ENCODE data around the gene ITGBL1. TPM values are rescaled to one million over a fixed set of nuclear protein-coding genes. Genes with fewer than 3 reads are reported as not detected.

ITGBL1 gene
- total and polyA plus RNA-seq, 2 of the 13 experiments (the other 11 are each of a cell fraction or from before 2014, with no cell fraction given) = 0.02 TPM; not detected in 1

DNA sequence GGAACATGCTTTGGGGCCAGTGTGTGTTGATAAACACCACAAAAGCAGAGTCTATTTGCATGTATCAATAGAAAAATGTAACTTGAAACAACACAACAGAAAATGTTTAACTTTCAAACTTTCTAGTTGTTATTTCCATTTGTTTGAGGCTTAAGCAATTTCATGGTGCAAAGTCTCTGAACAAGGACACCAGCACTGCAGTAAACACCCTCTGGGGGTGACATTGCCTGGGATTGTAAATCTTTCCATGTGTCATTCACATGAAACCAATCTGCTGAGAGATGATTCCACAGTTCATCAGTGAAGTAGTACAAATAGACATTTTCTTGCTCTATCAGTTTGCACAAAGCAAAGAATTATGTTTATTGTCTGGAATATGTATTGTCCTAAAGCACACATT lies 124.5 kb downstream of the ITGBL1 start (continued):
- TF ChIP-seq, protein P1, sequence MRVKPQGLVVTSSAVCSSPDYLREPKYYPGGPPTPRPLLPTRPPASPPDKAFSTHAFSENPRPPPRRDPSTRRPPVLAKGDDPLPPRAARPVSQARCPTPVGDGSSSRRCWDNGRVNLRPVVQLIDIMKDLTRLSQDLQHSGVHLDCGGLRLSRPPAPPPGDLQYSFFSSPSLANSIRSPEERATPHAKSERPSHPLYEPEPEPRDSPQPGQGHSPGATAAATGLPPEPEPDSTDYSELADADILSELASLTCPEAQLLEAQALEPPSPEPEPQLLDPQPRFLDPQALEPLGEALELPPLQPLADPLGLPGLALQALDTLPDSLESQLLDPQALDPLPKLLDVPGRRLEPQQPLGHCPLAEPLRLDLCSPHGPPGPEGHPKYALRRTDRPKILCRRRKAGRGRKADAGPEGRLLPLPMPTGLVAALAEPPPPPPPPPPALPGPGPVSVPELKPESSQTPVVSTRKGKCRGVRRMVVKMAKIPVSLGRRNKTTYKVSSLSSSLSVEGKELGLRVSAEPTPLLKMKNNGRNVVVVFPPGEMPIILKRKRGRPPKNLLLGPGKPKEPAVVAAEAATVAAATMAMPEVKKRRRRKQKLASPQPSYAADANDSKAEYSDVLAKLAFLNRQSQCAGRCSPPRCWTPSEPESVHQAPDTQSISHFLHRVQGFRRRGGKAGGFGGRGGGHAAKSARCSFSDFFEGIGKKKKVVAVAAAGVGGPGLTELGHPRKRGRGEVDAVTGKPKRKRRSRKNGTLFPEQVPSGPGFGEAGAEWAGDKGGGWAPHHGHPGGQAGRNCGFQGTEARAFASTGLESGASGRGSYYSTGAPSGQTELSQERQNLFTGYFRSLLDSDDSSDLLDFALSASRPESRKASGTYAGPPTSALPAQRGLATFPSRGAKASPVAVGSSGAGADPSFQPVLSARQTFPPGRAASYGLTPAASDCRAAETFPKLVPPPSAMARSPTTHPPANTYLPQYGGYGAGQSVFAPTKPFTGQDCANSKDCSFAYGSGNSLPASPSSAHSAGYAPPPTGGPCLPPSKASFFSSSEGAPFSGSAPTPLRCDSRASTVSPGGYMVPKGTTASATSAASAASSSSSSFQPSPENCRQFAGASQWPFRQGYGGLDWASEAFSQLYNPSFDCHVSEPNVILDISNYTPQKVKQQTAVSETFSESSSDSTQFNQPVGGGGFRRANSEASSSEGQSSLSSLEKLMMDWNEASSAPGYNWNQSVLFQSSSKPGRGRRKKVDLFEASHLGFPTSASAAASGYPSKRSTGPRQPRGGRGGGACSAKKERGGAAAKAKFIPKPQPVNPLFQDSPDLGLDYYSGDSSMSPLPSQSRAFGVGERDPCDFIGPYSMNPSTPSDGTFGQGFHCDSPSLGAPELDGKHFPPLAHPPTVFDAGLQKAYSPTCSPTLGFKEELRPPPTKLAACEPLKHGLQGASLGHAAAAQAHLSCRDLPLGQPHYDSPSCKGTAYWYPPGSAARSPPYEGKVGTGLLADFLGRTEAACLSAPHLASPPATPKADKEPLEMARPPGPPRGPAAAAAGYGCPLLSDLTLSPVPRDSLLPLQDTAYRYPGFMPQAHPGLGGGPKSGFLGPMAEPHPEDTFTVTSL (CRISPR knock-in tag; IDR thresholded peaks at IDR 0.05; ENCODE audit: borderline replicate concordance) = peak; percentile 89; the same call in 1 of the 2 replicates
- TF ChIP-seq SETDB1 (CRISPR knock-in tag; IDR thresholded peaks at IDR 0.05; ENCODE audit: borderline replicate concordance) (no peak), FOXO1 (CRISPR knock-in tag; IDR thresholded peaks at IDR 0.05) (peak; percentile 98), FOXA3 (CRISPR knock-in tag; IDR thresholded peaks at IDR 0.05) (peak; percentile 92), NBN (conservative IDR thresholded peaks at IDR 0.05) (no peak), SAP130 (CRISPR knock-in tag; IDR thresholded peaks at IDR 0.05; ENCODE audit: low read depth) (peak; percentile 24; the same call in 1 of the 2 replicates), ZNF354B (CRISPR knock-in tag; IDR thresholded peaks at IDR 0.05) (no peak), MTF1 (CRISPR knock-in tag; IDR thresholded peaks at IDR 0.05) (no peak), CBX1 (IDR thresholded peaks at IDR 0.05; ENCODE audit: low read depth) (no peak), HNF4G (IDR thresholded peaks at IDR 0.05; ENCODE audit: borderline replicate concordance, low read depth, low read length) (peak; percentile 51; the same call in 1 of the 2 replicates), HNF4G (CRISPR knock-in tag; IDR thresholded peaks at IDR 0.05; ENCODE audit: borderline replicate concordance, low read depth) (no peak), SNRNP70 (IDR thresholded peaks at IDR 0.05; ENCODE audit: low read depth, low read length) (no peak), ZNF644 (CRISPR knock-in tag; IDR thresholded peaks at IDR 0.05; ENCODE audit: low read depth) (peak; percentile 66; the same call in 1 of the 2 replicates), ZNF20 (CRISPR knock-in tag; IDR thresholded peaks at IDR 0.05) (no peak), FOXJ3 (CRISPR knock-in tag; IDR thresholded peaks at IDR 0.05; ENCODE audit: borderline replicate concordance) (peak; percentile 72; the same call in 1 of the 2 replicates), SALL1 (CRISPR knock-in tag; IDR thresholded peaks at IDR 0.05) (peak; percentile 89; the same call in 1 of the 2 replicates), ZNF12 (CRISPR knock-in tag; IDR thresholded peaks at IDR 0.05) (no peak), HMG20A (CRISPR knock-in tag; IDR thresholded peaks at IDR 0.05; ENCODE audit: borderline replicate concordance) (peak; percentile 71; the same call in 1 of the 2 replicates)
- TF ChIP-seq, protein P2, sequence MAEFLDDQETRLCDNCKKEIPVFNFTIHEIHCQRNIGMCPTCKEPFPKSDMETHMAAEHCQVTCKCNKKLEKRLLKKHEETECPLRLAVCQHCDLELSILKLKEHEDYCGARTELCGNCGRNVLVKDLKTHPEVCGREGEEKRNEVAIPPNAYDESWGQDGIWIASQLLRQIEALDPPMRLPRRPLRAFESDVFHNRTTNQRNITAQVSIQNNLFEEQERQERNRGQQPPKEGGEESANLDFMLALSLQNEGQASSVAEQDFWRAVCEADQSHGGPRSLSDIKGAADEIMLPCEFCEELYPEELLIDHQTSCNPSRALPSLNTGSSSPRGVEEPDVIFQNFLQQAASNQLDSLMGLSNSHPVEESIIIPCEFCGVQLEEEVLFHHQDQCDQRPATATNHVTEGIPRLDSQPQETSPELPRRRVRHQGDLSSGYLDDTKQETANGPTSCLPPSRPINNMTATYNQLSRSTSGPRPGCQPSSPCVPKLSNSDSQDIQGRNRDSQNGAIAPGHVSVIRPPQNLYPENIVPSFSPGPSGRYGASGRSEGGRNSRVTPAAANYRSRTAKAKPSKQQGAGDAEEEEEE (CRISPR knock-in tag; IDR thresholded peaks at IDR 0.05; ENCODE audit: borderline replicate concordance) = no peak
- TF ChIP-seq, protein P3, sequence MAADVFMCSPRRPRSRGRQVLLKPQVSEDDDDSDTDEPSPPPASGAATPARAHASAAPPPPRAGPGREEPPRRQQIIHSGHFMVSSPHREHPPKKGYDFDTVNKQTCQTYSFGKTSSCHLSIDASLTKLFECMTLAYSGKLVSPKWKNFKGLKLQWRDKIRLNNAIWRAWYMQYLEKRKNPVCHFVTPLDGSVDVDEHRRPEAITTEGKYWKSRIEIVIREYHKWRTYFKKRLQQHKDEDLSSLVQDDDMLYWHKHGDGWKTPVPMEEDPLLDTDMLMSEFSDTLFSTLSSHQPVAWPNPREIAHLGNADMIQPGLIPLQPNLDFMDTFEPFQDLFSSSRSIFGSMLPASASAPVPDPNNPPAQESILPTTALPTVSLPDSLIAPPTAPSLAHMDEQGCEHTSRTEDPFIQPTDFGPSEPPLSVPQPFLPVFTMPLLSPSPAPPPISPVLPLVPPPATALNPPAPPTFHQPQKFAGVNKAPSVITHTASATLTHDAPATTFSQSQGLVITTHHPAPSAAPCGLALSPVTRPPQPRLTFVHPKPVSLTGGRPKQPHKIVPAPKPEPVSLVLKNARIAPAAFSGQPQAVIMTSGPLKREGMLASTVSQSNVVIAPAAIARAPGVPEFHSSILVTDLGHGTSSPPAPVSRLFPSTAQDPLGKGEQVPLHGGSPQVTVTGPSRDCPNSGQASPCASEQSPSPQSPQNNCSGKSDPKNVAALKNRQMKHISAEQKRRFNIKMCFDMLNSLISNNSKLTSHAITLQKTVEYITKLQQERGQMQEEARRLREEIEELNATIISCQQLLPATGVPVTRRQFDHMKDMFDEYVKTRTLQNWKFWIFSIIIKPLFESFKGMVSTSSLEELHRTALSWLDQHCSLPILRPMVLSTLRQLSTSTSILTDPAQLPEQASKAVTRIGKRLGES (CRISPR knock-in tag; IDR thresholded peaks at IDR 0.05; ENCODE audit: borderline replicate concordance) = 0 out of 2 replicates have a peak, but pooled peaks have one; percentile 55
- TF ChIP-seq, protein P4, sequence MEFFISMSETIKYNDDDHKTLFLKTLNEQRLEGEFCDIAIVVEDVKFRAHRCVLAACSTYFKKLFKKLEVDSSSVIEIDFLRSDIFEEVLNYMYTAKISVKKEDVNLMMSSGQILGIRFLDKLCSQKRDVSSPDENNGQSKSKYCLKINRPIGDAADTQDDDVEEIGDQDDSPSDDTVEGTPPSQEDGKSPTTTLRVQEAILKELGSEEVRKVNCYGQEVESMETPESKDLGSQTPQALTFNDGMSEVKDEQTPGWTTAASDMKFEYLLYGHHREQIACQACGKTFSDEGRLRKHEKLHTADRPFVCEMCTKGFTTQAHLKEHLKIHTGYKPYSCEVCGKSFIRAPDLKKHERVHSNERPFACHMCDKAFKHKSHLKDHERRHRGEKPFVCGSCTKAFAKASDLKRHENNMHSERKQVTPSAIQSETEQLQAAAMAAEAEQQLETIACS (CRISPR knock-in tag; IDR thresholded peaks at IDR 0.05) = no peak

All from HepG2 (cell line).